DMS53 treated with DMSO at 0.1 percent for 48 hours (cell line): Measurements from ENCODE around the gene PDE4D.

Source experiments
- DNase-seq: peaks from one replicate; lab custom pipeline; 2025; ENCODE audit not compliant: unreplicated experiment; lab: John Stamatoyannopoulos, UW

The PDE4D gene

DNA sequence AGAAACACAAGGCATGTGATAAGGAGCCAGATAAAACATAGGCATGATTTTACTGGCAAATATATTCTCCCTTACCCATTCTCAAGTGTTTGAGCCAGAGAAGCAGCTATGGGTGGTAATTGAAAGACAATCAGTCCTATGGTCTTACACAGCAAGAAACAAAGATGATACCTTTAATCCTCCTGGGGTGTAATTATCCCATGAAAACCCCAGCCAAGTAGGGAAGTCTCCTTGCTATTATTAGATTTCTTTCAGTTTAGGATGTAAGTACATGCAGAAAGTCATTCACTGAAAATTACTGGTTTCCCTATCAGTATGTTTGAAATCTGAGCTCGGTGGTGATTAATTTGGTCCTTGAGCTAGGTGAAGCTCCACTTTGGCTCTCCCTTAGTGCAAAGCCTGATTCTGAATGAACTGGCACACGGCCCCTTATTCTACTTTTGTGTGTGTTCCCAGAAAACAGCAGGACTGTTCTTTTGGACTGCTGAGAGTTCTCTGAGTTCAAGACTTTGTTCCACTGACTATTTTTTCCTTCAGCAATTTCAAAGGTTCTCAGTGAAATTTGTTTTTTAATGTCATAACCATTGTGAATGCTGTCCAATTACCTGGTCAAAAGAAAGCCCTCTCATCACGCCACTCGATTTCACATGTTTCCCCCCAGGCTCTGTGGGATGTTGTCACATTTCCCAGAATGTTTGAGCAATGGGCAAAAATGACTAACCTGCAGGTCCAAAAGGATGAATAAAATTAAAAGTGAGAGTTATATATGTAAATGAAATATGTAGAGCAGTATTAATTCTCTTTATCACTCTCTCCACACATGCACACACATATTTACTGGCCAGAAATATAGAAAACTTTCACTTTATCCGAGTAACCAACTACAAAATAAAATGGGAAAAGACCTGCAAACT, 967.6 kb downstream of the PDE4D start:
- no peak for DNase-seq

DNA sequence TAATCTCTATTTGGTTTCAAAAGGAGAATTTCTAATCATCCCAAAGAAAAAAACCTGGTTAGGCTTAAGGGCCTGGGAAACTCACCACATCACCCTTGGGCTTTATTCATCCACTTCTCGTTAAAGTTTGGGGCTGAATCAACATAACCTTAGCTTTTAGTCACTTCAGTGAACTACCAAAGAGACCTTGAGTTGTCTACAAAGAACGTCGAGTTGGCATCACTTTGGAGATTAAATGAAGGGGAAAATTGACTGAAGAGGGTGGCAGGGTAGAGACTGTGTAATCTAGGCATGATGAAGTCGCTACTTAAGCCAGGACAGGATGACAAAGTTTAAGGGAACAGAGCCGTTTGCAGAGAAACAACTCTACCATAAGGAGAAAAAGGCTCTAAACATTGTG, 969.2 kb downstream of the PDE4D start:
- DNase-seq: no peak

DNA sequence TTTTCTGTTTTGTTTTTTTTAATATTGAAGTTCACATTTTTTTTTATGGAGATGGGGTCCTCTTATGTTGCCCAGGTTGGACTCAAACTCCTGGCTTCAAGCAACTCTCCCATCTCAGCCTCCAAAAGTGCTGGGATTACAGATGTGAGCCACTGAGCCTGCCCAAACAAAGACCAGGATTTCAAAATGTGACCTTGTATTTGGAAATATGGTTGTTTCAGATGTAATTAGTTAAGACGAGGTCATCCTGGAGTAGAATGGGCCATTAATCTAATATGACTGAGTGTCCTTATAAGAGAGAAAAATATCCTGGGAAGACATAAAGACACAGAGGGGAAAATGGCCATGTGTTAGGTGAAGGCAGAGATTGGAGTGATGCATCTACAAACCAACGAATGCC, 970.2 kb downstream of the PDE4D start:
- no peak for DNase-seq

DNA sequence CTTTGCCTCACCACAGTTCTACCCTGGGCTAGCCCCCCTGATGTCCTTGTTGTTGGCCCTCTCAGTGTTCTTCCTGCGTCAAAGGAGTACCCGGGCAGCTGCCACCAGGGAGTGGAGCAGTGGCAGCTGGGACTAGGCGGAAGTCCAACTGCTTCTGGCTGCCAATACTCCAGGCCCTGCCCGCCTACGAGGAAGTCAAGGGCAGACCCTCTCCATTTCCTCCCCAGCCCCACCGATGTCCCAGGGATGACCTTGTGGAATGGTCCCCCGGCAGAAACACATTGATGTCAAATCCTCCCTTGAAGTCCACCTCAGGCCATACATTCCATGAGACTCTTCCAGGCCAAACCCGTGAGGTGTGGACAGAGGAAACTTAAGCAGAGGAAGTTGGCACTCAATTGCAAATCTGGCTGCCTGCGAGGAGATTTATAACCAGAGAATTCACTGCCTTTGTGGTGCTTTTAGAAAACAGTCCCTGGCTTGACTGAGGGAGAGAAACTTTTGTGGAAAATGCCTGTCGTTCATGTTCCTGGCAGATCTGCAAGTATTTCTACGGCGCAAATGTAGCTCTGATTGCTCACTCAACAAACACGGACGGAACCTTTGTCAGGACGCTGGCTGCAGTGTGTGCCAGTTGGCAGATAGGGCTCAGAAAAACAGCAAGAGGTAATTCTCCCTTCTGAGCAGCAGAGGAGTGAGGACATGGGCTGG, 970.9 kb downstream of the PDE4D start:
- DNase-seq: no peak

DNA sequence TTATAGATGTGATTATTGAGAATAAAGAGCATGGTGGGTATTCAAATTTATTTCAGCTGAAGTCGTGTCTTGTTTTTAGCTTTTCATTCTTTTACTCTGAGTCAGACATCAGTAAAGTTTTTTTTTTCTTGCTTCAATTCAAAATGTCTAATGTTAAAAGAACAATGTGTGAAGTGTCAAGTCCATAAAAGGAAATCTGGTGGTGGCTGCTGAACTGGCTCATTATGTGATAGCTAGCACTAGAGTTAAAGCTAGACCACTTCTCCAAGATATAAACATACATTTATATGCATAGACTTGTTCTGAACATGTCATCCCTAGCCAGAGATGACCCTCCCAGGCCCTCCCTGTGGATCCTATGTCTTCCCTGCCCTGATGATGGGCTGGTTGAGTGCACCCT, 972.4 kb downstream of the PDE4D start:
- no peak for DNase-seq

DNA sequence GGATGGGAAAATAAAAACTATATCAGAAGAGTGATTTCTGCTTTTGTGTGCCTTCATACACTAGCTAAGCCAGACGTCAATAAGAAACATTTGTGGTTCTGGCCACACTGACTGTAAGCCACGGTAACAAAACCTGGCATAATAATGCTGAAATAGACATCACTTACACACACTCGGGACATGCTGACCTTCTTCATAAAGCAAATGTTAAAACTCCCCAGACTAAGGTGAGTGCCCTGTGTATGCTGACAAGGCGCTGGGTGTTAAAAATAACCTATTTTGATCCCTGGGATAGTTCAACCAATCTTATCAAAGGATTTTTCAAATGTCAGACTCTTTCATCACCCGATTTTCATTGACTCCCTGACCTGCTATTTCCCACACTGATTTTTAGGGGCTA, 973.7 kb downstream of the PDE4D start:
- DNase-seq: no peak
